GM21737 (cell line): ENCODE data around the gene OR51L1.
"Not testable (repeated sequence)": the region's sequence is repeated elsewhere in the genome, so short reads cannot be mapped to it uniquely, and the experiment has no call there.

Experiments used
- ATAC-seq: cut with Tn5 transposase; IDR thresholded peaks from one replicate; pipeline ENCODE4 v1.9.1; 2021; ENCODE audit warnings: mild to moderate bottlenecking, moderate library complexity; ENCODE audit not compliant: unreplicated experiment

OR51L1 gene, protein sequence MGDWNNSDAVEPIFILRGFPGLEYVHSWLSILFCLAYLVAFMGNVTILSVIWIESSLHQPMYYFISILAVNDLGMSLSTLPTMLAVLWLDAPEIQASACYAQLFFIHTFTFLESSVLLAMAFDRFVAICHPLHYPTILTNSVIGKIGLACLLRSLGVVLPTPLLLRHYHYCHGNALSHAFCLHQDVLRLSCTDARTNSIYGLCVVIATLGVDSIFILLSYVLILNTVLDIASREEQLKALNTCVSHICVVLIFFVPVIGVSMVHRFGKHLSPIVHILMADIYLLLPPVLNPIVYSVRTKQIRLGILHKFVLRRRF

DNA sequence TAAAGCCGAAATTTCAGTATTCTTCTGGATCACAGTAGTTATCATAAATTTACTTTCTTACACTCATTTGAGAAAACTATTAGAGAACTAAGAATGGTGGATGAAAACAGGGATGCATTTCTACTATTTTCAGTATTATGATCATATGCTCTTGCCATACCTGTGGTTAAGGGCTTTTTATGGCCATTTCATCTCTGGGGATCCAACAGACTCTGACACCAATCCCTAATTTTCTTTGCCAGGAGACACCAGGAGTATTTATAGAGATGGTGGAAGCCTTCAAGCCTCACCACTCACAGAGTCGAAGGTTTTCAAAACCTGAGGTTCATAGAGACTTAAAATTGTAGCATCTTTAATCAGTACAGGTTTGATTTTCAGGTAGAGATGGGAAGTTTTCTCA, at the start of gene OR51L1:
Gene OR51L1, plus strand, starts transcription at position 301 of the 400 bp plus-strand sequence. CDS start 4,132 bp downstream, outside the sequence.
- ATAC-seq: no peak

DNA sequence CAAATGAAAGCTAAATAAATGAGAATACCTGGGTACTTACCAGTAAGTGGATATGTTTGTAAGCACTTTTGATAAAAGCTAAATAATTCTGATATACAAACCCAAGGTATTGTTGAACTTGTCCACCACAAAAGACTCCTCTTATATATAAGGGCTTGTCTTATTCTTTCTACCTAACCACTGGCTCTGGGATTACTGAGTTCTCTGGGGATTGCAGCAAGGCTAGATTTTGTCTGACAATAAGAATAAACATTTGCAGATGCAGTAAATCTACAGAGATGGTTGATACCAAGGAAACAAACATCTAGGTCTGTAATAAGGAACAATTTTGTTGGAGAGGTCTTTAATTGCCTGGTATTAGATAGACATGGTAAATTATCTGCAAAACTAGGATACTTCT, 47.1 kb upstream of the OR51L1 start, which contains the start of gene OR51A4:
Gene OR51A4, minus strand, starts transcription at position 101 of the 400 bp plus-strand sequence. CDS start 505 bp downstream, outside the sequence.
- no peak for ATAC-seq

DNA sequence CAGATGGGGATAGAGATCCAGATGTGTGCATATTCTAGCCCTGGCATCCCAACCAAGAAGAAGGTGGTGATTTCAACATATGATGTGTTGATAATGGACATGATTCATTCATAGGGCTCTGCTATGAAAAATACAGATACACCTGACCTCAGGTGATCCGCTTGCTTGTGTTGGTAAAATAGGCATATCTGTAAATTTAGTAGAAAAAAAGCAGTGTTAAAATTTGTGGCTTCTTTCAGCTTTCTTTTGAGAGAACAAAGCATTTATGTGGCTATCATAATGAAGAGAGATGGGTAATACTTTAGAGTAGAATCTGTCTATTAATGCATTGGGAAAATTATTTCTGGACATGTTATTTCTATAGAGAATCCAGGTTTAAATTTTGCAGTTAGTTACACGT, 39.0 kb upstream of the OR51L1 start, which contains the start of gene OR51A2:
Gene OR51A2, minus strand, starts transcription at position 101 of the 400 bp plus-strand sequence. Its CDS starts 0 bp downstream, at position 101.
- not testable (repeated sequence) for ATAC-seq

DNA sequence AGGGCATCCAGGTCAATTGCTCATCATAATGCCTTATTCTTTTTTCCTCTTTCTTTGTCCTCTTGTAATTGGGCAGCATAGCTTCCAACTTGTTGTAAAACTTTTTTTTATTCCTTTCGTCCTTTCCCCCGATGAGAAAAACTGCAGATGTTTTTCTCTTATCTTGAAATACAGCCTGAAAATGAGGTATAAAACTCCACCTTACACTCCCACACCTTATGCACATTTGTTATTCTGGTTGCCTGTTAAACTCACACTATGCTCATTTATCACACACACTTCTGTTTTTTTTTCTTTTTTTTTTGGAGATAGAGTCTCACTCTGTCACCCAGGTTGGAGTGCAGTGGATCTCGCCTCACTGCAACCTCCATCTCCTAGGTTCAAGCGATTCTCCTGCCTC, 37.3 kb upstream of the OR51L1 start:
- ATAC-seq: no peak

DNA sequence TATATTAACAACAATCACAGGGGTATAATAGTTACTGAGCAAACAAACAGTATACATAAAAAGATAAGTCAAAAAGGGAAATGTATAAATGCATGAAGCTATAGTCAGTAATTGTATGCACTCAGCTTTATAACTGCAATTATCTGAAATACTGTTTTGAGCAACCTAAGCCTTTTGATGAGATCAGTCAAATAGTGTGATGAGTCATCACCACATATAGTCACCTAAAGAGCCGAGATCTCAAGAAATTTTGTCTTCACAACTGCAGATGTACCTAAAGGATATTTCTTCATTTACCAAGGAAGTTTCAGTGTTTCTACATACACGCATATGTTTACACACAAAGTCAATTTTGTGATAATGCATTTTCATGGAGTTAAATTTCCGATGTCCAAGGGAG, 33.8 kb upstream of the OR51L1 start:
- ATAC-seq: no peak

DNA sequence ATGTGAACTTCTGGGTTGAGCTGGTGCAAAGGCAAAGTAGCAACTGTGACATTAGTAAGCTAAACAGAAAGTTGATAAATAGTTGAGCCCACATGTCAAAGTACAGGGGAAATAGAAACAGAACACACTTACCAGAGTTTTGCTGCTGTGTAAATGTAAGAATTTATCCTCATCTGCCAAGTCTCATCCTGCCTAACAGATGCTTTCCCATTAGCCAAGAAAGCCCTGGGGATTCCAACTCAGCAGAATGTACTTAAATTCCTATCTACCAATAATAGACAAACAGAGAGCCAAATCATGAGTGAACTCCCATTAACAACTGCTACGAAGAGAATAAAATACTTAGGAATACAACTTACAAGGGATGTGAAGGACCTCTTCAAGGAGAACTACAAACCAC, 31.8 kb upstream of the OR51L1 start:
- no peak for ATAC-seq

DNA sequence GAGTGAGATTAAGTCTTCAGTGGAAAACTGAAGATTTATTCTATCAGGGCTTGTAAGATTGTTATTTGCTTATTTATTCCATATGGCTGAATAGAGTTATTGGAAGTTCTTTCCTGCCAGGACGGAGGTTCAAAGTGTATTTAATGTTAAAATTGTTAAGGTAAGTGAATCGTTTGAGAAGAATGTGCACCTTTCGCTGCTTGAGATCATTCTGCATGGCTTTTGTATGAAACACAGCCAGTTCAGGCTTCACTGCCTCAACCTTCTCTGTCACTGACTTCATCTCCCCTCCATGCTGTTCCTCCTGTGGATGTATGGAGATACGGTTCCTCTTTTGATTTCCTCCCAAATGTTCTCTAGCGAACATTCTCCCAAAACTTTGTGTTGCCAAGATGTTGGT, 19.2 kb upstream of the OR51L1 start:
- no peak for ATAC-seq

DNA sequence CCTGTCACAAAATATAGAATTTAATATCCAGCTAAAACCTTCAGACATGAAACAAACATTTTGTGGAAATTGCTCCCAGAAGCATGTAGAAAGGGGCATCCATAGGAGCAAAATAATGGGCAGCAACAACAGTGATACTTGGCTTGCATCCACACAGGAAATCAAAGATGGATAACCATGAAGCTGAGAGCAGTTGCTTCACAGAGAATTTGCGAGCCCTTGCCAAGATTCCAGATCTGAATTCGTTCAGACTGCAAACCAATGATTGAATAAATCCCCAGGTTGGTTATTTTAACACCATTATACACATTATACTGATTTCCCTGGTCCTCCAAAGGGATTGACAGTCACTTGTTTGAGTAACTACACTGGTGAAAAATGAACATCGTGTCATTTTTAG, 15.6 kb upstream of the OR51L1 start:
- no peak for ATAC-seq

DNA sequence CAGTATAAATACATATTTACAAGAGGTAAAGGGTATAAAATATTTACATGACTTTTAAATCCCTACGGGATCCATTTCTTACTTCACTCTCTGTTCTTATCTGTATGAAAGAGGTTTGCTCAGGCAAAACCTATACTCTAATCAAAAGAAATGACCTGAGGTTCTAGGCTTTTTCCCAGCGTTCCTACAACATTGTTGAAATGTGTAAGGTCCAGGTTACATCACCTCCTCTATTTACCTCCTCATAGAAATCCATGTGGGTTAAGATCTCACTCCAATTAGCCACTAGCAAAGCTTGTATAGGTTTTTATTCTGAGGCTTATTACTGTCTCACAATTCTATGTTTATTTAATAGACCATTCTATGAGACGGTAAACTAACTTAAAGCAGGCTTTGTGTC, 12.0 kb upstream of the OR51L1 start:
- no peak for ATAC-seq

DNA sequence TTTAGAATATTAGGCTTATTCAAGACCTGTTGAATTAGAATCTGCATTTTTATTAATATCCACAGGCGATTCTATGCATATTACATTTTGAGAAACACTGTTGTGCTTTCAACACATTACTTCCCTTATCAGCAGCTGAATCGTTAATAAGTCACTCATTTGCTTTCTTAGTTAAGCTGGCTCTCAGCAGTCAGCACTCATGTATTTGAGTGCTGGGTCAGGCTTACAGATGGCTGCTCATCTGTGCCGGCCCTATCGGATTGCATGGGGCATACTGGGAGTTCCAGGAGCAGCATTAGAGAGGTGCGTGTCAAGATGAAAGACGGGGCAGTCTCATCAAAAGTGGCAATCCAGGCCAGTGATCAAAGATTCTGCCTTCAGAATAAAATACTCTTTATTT, 10.8 kb upstream of the OR51L1 start:
- ATAC-seq: no peak

DNA sequence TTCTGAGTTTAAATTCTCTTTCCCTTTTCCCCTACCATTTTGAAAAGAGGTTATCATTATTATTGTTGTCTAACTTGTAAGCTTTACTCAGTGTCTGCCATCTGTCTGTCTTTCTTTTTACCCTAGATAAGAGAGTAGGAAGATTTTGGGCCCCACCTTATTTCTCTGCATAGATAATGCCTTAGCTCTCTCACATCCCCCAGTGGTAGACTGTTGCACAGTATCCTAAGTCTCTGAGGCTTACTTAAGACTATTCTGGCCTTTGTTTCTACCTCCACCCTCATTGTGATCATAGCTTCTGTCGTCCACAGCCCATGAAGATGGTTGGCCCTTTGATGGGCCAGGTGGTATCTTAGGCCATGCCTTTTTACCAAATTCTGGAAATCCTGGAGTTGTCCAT, 3.6 kb upstream of the OR51L1 start:
- no peak for ATAC-seq

DNA sequence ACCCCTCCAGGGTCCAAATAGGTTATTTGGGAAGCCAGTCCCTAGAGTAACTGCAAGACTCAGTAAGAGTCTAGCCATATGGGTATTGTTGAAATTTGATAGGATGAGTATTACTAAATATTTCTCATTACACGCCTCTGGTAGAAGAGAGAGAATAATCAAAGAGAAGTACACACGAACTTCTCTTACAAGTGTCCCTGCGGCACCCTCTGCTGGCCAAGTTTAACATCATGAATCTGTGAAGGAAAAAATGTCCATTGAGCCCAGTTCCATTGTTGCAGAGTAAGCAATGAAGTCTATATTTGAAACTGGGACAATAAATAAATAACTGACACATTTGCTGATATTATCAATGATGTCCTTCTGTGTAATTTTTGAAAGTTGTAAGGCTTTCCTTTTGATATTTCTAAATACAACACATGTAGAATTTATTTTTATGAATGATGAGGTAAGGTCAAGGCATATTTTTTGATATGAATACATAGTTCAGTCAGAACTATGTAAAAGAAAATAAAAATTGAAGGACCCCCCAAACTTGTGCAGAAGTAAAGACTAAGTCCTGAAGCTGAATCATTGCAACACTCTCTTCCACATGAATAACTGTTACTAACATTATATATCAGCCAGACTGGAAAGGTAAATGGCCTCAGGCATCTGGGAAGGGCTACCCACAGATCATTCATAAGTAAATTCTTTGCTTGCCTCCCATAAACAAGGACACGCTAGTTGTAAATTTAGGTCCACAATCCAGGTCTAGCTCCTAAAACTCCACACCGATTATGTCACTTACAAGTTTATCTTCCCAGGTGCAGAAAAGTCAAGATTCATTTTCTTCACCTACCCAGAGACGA, 10.0 kb downstream of the OR51L1 start:
- ATAC-seq: no peak

DNA sequence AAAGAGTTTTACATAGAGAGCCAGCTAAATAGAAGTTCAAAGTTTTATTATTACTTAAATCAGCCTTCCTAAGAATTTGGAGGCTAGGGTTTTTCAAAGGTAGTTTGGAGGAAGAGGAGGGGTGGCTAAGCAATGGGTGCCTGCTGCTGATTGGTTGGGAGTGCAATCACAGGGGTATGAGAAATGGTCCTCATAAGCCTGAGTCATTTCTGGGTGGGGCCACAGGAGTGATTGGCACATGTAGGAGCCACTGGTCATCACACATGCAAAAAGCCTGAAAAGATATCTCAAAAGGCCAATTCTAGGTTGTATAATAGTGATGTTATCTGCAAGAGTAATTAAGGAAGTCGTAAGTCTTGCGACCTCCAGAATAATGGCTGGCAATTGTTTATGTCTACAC, 12.9 kb downstream of the OR51L1 start:
- no peak for ATAC-seq

DNA sequence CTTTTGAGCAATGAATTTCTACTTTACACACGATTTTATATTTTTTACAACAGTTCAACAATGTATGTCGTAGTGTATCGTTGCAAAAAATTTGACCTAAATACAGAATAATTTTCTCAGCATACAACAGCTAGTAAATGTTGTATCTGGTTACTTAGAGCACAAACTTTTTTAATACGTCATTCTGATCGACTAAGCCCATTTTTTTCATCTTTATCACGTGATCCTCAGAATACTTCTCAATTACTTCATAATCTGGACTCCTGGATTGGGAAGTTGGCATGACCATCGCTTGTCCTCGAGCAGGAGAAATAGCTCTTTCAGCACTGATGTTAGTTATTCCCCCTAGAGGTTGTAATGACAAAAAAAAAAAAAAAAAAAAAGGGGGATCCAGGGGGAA, 16.6 kb downstream of the OR51L1 start:
- no peak for ATAC-seq

DNA sequence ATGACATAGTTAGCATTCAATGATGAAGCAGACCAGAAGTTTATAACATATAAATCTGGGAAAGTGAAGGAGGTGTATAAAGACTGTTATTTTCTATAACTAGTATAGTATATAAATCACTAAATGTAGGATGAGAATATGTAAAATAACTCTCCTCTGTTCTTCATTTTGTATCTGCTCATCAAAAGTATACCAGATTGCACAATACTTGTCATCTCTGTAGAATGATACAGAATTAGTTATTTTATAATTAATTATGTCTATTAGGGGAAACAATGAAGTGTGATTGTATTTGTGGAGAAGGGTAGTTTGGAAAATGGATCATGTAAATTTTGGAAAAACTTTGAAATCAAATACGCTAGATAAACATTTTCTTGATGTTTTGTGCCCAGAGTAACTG, 18.4 kb downstream of the OR51L1 start:
- ATAC-seq: no peak

DNA sequence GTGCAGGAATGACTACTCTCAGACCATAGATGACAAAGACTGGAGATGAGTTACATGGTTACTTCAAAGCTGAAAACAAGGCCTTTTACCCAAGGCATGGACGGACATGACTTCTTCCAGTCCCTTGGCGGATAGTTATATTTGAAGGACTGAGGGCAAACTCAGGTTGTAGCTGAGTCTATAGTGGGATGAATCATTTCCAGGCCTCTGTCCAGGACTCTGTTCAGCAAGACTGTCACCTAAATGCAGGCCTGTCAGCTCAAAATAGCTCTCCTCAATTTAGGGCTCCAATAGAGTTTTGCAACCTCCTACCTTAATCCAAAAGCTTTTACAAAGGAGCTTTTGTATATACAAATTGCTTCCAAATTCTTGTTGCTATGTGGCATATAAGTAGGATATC, 27.3 kb downstream of the OR51L1 start:
- no peak for ATAC-seq

DNA sequence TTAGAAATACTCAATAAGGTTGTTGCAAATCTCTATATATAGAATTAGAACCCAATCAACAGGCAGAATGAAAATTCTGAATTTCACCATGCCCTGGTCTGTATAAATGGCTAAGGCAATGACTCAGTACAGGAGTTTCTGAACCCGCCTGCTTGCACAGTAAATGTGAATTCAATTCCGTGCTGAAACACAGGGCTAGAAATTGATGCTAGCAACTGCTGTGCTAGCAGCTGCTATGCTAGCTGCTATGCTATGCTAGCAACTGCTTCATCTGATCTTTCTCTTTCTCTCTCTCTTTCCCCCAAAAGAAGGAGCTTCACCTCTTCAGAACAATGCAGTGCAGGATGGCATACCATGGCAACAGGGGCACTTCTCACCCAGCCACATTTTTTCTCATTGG, 42.0 kb downstream of the OR51L1 start:
- no peak for ATAC-seq

DNA sequence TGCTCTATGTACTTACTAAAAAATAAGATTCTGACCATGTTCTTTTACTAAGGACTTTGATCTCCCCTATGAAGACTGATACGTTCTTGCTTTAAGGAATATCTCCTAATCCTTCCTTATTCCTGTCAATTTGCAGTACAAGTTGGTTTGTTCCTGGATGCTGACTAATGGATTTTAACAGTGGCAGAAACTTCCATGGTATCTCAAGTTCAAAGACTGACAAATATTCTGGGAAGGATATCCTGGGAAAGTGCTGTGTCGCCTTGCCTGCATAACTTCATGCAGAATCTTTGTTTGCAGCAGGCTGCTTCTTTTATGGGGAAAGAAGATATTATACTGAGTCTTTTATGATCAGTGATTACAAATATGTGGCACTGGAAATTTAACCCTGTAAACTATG, 43.3 kb downstream of the OR51L1 start:
- ATAC-seq: no peak

DNA sequence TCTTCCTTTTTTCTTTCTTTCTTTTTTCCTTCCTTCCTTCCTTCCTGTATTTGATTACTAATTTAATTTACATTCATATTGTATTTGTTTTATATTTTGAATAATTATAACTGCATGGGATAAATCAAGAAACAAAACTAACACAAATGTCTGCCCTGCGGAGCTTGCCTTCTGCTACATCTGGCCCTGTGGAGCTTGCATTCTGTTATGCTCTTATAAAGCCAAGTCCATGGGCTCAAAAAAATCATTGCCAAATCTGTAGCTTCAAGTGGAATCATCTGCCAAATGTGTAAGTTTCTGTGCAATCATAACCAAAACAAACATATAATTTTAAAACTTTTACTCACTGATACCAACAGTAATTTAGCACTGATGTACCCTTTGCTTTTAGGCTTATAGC, 43.7 kb downstream of the OR51L1 start:
- ATAC-seq: no peak

DNA sequence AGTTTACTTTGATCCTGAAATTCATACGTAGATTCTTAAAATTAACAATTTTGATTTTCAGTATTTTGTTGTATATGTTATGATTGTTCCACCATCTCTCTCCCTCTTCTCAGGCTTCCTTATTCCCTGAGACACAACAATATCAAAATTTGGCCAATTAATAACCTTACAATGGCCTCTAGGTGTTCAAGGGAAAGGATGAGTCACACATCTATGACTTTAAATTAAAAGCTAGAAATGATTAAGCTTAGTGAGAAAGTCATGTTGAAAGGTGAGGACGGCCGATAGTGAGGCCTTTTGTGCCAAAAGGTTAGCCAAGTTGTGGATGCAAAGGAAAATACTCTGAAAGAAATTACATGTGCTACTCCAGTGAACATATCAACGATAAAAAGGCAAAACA, 46.2 kb downstream of the OR51L1 start:
- no peak for ATAC-seq

DNA sequence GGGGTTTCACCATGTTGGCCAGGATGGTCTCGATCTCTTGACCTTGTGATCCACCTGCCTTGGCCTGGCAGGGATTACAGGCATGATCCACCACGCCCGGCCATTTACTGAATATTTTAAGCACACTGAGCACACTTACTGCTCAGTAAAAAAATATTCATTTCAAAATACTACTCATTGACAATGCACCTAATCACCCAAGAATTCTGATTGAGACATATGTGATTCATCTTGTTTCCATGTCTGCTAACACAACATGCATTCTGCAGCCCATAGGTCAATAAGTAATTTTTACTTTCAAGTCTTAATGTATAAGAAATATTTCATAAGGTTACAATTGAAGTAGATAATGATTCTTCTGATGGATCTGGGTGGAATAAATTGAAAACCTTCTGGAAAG, 47.4 kb downstream of the OR51L1 start:
- ATAC-seq: no peak

DNA sequence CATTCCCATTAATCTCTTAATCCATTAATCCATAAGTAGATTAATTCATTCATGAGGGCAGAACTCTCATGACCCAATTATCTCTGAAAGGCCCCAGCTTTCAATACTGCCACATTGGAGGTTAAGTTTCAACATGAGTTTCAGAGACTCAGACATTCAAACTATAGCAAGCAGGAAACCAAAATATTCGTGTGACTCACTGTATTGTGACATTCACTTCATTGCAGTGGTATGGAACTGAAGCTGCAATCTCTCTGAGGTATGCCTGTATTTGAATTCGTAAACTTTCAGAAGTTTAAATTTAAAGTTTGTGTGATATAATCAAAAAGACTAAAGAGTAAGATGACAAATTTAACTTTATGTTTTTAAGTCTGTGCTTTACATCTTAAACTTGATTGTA, 48.7 kb downstream of the OR51L1 start:
- ATAC-seq: no peak
